ENCODE data around the gene MUSTN1. TPM values are rescaled to one million over a fixed set of nuclear protein-coding genes. Genes with fewer than 3 reads are reported as not detected.
A peak's percentile ranks its signal among the peaks of the same experiment; 100 is the strongest.

MUSTN1 gene
- 2.0 and 6.2 TPM in 2 replicates for total RNA-seq
- long read RNA-seq, partial matches to known transcripts, result 0 of 2 reads
- long read RNA-seq, other reads (novel, unspliced or antisense), result 0 of 2 reads

DNA sequence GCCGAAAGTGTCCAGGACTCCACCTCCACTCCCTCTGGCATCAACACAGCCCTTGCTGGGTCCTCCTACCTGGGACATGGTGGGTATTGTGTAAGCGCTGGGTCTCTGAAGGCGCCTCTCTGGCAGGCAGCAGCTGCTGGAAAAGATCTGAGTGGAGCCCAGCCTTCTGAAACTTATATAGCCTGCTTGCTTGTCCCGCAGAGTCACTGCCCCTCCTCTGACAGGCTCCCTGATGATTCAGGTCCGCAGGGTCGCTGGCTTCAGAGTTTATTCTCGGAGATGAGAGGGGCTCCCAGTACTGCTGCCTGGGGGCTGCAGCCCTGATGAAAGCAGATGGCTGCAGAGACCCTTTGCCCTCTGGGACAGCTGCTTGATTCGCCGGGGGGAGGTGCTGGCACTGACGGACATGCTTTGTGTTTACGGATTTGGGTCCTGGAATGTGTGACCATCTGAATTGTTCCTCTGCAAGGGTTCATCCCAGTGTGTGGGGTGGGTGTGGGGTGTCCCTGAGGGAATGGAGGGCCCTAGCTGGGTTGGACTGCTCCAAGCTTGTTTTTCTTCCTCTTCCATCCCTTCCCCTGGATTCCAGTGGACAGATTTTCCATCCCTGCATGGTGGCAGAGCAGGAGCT, at the start of gene MUSTN1:
Gene MUSTN1, minus strand, starts transcription at position 149 of the 631 bp plus-strand sequence. Its CDS starts 71 bp downstream, at position 78.
- TF ChIP-seq, protein P1, sequence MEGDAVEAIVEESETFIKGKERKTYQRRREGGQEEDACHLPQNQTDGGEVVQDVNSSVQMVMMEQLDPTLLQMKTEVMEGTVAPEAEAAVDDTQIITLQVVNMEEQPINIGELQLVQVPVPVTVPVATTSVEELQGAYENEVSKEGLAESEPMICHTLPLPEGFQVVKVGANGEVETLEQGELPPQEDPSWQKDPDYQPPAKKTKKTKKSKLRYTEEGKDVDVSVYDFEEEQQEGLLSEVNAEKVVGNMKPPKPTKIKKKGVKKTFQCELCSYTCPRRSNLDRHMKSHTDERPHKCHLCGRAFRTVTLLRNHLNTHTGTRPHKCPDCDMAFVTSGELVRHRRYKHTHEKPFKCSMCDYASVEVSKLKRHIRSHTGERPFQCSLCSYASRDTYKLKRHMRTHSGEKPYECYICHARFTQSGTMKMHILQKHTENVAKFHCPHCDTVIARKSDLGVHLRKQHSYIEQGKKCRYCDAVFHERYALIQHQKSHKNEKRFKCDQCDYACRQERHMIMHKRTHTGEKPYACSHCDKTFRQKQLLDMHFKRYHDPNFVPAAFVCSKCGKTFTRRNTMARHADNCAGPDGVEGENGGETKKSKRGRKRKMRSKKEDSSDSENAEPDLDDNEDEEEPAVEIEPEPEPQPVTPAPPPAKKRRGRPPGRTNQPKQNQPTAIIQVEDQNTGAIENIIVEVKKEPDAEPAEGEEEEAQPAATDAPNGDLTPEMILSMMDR (IDR thresholded peaks at IDR 0.05), result no peak
- Mint-ChIP-seq H3K9me3 (ENCODE audit: unreplicated experiment) (no peaks in the 10 kb centered on the region), H3K27ac (ENCODE audit: unreplicated experiment) (peak within 1 kb of the TSS; percentile 68), H3K4me3 (ENCODE audit: unreplicated experiment) (peak within 1 kb of the TSS; percentile 51), H3K27me3 (ENCODE audit: unreplicated experiment) (no peaks in the 10 kb centered on the region), H3K36me3 (ENCODE audit: unreplicated experiment) (peaks cover 1% of the 10 kb centered on the region), H3K4me1 (ENCODE audit: unreplicated experiment) (peaks cover 42% of the 10 kb centered on the region)
- no peak for DNase-seq (ENCODE audit: extremely low spot score, unreplicated experiment)

- H3K4me3 Mint-ChIP-seq (ENCODE audit: unreplicated experiment), result no peak overlapping the region
- TF ChIP-seq, protein P1 (IDR thresholded peaks at IDR 0.05), result no peak
- no peak for DNase-seq (ENCODE audit: extremely low spot score, unreplicated experiment)
- H3K27ac Mint-ChIP-seq (ENCODE audit: unreplicated experiment), result no peak overlapping the region
- no peaks in the 10 kb centered on the region for H3K27me3 Mint-ChIP-seq (ENCODE audit: unreplicated experiment)
- no peaks in the 10 kb centered on the region for H3K4me1 Mint-ChIP-seq (ENCODE audit: unreplicated experiment)
- H3K9me3 Mint-ChIP-seq (ENCODE audit: unreplicated experiment), result peaks cover 10% of the 10 kb centered on the region
- peaks cover 13% of the 10 kb centered on the region for H3K36me3 Mint-ChIP-seq (ENCODE audit: unreplicated experiment)
These were observed 47.6 kb upstream of the MUSTN1 start for GRCh38 chr3:52882377-52882776.

GRCh38 chr3:52881871-52882270, 47.1 kb upstream of the MUSTN1 start:
- H3K9me3 Mint-ChIP-seq (ENCODE audit: unreplicated experiment), result peaks cover 10% of the 10 kb centered on the region
- H3K4me1 Mint-ChIP-seq (ENCODE audit: unreplicated experiment), result no peaks in the 10 kb centered on the region
- no peak overlapping the region for H3K27ac Mint-ChIP-seq (ENCODE audit: unreplicated experiment)
- DNase-seq (ENCODE audit: extremely low spot score, unreplicated experiment), result no peak
- peaks cover 13% of the 10 kb centered on the region for H3K36me3 Mint-ChIP-seq (ENCODE audit: unreplicated experiment)
- no peak overlapping the region for H3K4me3 Mint-ChIP-seq (ENCODE audit: unreplicated experiment)
- H3K27me3 Mint-ChIP-seq (ENCODE audit: unreplicated experiment), result no peaks in the 10 kb centered on the region
- TF ChIP-seq, protein P1 (IDR thresholded peaks at IDR 0.05), result no peak

- Mint-ChIP-seq H3K27ac (ENCODE audit: unreplicated experiment) (no peak overlapping the region), H3K27me3 (ENCODE audit: unreplicated experiment) (no peaks in the 10 kb centered on the region), H3K4me1 (ENCODE audit: unreplicated experiment) (no peaks in the 10 kb centered on the region), H3K36me3 (ENCODE audit: unreplicated experiment) (peaks cover 10% of the 10 kb centered on the region), H3K4me3 (ENCODE audit: unreplicated experiment) (no peak overlapping the region), H3K9me3 (ENCODE audit: unreplicated experiment) (peaks cover 10% of the 10 kb centered on the region)
- DNase-seq (ENCODE audit: extremely low spot score, unreplicated experiment), result no peak
- TF ChIP-seq, protein P1 (IDR thresholded peaks at IDR 0.05), result no peak
These were observed 45.7 kb upstream of the MUSTN1 start for GRCh38 chr3:52880474-52880873.

DNA sequence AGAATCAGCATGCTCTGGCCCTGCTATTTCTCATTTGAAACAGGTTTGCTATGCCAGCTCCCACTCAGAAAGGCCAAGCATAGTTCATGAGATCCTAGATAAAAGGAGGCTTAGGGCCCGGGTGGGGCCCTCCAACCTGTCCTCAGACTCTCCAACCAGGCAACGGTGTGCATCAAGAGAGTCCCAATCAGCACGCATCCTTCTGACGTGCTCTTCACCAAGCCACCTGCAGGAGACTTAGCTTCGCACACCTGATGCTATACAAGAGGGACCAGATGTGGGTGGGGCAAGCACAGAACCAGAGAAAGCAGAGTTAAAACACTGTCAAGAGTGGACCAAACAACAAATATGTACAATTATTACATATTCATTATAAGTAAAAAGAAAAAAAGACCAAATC, 45.2 kb upstream of the MUSTN1 start:
- Mint-ChIP-seq H3K36me3 (ENCODE audit: unreplicated experiment) (peaks cover 6% of the 10 kb centered on the region), H3K4me3 (ENCODE audit: unreplicated experiment) (no peak overlapping the region), H3K27me3 (ENCODE audit: unreplicated experiment) (no peaks in the 10 kb centered on the region), H3K4me1 (ENCODE audit: unreplicated experiment) (peaks cover 2% of the 10 kb centered on the region), H3K9me3 (ENCODE audit: unreplicated experiment) (peaks cover 6% of the 10 kb centered on the region), H3K27ac (ENCODE audit: unreplicated experiment) (no peak overlapping the region)
- DNase-seq (ENCODE audit: extremely low spot score, unreplicated experiment), result no peak
- TF ChIP-seq, protein P1 (IDR thresholded peaks at IDR 0.05), result no peak

Measured in osteocyte (in vitro differentiated cells).